ENCODE results near the gene SDK1.

SDK1 gene

DNA sequence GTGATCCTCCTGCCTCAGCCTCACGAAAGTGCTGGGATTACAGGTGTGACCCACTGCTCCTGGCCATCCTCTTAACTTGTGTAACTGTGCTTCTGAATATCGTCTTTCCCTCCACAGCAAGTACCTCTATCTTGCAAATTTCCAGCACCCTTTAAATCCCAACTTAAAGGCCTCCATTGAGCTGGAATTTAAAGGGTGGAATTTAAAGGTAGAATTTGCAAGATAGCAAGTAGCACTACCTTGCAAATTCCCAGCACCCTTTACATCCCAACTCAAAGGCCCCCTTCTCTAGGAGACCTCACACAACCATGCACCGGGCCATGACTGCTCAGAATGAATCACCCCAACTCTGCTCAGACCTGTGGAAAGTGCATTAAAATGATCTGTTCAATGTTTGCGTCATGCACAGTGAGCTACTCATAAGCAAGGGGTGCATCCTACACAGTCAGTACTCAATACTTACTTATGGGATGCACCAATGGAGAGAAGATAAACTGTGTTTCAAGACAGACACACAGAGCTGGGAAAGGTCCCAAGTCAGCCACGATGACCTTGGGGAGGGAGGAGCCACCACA is 17.8 kb upstream of the SDK1 start:
- no peak for DNase-seq (ENCODE audit: low read depth in 2 of 2)

DNA sequence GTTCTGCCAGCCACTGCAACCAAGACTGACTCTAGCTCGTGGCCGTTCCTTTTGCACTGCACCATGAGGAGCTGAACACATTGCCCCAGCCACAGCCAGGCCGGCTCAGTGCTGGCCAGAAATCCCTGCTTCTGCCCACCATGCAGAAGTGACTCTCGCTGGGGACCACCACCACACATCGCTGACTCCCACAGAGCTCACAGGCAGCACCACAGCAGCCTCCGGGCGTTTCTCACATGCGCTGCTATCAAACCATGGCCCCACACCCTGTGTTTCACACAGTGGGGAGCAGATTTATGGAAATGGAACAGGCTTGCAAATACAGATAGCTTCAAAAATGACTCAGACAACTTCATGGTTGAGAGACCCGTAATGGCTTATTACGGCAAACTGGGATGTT is 15.4 kb upstream of the SDK1 start:
- no peak for DNase-seq (ENCODE audit: low read depth in 2 of 2)

DNA sequence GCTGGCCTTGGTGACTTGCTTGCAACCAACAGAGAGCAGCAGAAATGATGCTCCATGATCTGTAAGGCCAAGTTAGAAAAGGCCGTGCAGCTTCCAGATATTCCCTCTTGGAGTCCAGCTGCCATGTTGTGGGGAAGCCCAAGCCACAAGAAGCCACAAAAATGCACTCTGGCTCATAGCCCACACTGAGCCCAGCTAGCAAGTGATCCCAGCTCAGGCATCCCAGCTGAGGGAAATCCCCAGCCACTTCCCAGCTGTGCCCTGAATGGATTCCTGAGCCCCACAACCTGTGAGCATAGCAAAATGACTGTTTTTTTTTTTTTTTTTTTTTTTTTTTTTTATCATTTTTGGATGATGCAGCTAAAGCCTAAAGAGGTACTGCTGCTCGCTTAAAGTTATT is 11.1 kb upstream of the SDK1 start:
- DNase-seq (ENCODE audit: low read depth in 2 of 2) = no peak

DNA sequence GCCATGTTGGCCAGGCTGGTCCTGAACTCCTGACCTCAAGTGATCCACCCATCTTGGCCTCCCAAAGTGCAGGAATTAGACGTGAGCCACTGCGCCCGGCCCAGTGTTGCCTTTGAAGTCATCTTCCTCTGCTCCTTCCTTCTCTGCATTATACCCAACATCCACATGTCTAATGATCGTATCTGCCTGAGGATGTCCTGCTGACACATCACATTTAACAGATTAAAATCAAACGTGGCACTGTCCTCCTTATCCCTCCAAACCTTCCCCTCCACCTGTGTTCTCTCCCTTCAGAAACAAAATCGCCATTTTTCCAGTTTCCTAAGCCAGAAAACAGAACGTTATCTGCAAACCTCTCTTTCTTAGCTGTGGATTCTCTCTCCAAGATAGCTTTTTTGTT is 8.4 kb upstream of the SDK1 start:
- DNase-seq (ENCODE audit: low read depth in 2 of 2) = no peak

DNA sequence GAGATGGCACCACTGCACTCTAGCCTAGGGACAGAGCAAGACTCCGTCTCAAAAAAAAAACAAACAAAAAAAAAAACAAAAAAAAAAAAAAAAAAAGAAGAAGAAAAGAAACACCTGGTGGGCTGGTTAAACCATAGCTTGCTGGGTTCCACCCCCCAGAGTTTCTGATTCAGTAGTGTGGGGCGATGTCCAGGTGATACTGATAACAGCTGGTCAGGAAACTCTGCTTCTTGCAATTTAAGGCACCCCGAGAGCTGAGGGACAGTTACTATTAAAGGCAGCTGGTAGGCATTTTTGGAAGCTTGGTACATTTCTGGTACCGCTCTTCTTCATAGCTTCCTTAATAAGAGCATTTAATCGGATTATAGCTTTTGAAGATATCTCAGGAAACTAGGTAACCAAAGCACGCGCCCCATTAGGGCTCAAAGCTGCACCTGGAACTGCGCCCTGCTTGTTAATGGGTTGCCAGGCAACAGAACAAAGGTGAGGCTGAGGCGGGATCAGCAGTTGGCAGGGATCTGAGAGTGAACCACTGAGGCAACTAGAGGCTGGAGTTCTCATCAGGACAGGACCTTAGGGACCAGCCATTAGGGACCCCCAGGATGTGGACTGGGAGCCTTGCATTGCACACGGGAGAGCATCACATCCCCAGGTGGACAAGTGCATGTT is 6.5 kb upstream of the SDK1 start:
- no peak for DNase-seq (ENCODE audit: low read depth in 2 of 2)

DNA sequence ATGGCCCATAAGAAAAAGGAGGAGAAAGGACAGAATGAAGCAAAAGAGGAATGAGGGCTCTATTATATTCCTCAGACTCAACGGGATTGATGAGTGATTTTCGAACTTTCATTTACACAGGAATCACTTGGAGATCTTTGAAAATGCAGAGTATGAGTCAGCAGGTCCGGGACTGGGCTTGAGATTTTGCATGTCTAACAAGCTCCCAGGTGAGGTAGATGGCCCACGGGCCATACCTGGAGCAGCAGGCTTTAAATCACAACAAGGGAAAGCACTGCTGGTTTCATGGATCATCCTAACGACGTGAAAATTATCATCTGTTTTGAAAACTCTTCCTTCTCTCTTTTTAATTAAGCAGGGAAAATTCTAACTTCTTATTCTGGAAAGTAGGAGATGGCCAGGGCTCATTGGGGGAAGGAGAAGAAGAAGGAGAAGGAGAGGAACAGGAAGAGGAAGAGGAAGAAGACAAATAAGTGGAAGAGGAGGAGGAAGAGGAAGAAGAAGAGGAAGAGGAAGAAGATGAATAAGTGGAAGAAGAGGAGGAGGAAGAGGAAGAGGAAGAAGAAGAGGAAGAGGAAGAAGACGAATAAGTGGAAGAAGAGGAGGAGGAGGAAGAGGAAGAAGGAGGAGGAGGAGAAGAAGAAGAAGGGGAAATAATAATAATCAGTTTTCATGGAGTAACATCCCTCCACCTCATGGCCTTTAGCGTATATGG is 3.8 kb upstream of the SDK1 start:
- DNase-seq (ENCODE audit: low read depth in 2 of 2) = no peak

DNA sequence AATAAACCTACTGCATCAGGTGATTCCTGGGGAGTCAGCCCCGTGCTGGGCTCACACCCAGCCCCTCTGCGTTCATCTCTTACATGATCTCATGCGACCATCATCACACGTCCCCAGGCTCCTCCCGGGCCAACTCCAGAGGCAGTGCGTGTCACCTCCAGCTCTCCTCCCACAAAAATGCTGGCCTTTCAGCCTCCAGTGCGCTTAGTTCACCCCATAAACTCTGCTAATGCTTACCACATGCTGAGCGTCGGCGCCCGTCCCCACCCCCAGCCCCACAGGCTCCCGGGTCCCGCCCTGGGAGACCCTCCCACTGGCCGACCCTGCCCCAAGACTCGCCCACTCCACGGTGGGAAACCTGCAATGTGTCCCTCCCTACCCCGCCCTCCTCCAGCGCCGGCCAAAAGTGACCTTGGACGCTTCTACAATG is 816 bp upstream of the SDK1 start:
- DNase-seq (ENCODE audit: low read depth in 2 of 2) = no peak

DNA sequence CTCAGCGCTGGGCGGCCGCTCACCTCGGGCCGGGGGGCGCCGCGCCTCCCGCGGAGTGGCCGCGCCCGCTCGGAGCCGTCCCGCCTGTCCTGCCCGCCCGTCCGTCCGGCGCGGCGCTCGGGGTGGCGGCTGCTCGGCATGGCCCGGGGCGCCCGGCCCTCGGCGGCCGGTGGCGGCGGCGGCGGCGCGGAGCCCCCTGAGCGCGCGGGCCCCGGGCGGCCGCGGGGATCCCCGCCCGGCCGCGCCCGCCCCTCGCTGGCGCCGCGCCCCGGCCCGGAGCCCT is 338 bp downstream of the SDK1 start:
- DNase-seq (ENCODE audit: low read depth in 2 of 2) = no peak

DNA sequence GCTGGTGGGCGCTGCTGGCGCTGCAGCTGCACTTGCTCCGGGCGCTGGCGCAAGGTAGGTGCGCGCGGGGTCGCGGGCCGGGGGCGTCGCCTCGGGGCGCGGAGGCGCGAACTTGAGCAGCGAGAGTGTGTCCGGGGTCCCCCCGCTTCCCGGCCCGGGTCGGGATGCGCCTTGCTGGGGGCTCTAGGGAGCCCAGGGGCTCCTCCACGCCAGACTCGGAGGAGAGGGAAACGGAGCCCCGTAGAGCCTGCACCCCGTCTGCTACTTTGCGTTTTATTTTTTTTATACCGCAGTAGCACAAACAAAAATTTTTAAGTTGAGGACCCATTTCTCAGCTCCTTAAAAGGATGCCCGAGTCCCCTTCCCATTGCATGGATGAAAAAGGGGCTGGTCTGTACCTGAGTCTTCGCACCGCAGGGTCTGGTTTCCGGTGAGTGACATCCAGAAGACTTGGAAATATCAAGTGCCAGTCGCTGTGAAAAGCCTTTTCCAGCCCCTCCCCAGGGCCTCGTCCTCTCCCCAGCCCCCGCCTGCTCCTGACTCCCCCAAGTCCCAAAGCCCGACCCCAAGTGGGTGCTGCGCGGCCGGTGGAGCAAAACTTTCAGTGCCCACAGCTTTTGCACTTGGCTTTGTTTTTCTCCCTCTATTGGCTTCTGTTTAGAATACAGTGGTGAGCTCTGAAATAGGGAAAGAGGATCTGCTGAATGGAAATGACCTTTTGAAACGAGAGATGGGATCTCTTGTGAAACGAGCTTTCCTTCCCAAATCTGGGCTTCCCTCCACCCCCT is 973 bp downstream of the SDK1 start:
- DNase-seq (ENCODE audit: low read depth in 2 of 2) = no peak

DNA sequence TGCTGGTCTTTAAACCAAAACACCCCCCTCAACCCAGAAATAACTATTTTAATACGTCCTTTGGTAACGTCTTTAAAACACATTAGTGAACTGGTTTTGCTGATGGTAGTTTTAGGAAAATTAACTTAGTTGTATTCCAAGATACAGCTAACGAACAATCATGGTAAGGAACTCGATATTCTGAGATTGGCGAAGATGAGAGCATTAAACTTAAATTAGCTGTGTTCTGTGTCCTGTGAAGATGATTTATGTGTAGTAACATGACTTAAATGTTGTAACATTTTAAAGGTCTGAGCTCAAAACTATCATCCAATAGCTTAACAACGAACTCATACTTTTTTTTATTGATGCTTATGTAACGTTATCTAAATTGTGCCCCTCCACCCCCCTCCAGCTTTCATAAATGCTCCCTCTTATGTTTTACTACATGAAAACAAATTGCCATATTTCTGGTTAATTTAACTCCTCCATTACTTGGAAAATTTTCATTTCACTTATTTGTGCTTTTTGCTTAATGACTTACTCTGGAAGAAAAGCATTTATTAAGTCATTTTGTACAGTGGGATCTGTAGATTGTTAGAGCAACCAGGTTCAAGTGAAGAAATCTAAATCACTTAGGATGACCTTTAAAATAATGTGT is 1.7 kb downstream of the SDK1 start:
- no peak for DNase-seq (ENCODE audit: low read depth in 2 of 2)

DNA sequence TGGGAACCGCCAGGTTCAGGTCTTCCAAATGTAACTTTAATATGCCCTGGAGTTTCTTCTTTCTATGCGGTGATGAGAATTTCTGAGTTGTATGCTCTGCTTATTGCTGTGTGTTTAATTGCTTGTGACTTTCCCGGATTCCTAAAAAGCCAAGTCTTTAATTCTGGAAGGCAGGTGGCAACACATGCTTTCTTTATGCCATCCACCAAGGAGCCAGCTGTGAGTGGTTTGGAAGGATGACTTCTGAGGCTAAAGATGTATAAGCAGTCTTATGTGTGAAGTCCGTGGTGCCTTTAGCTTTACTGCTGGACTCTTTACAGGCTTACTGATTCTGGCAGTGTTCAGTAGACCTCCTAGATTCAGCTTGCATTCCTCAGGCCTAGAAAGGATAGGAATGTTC is 3.1 kb downstream of the SDK1 start:
- no peak for DNase-seq (ENCODE audit: low read depth in 2 of 2)

DNA sequence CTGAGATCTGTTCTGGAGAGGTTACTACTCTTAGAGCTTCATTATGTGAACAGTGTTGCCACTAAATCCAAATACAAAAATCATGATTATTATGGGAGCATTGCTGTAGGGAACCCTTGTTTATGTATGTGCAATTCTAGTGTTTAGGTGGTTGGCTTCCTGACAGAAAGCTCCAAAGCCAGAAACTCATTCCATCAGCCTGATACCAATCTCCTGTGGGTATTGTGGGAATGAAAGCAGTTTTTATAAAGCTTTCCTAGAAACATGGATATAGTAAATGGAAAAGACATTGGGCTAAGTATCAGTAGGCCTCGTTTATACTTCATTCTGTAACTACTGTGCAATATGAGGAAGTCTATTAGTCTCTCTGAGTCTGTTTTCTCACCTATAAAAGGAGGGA is 6.4 kb downstream of the SDK1 start:
- DNase-seq (ENCODE audit: low read depth in 2 of 2) = no peak

DNA sequence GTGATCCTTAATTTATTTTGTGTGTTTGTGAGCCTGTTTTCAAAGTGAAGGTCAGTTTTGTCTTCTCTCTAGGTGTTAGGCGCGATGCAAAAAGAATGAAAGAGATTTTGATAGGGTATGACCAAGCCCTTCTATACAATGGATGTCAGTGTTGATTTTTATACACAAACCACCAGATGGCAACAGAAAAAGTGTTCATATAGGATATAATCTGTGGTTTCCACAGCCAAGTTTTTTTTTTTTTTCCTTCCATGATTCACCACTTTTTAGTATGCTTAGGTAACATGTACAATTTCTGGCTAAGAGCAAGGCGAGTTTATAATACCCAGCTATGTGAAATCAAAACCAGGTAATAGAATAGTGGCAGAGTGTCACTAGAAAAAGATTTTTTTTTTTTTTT is 8.1 kb downstream of the SDK1 start:
- DNase-seq (ENCODE audit: low read depth in 2 of 2) = no peak

DNA sequence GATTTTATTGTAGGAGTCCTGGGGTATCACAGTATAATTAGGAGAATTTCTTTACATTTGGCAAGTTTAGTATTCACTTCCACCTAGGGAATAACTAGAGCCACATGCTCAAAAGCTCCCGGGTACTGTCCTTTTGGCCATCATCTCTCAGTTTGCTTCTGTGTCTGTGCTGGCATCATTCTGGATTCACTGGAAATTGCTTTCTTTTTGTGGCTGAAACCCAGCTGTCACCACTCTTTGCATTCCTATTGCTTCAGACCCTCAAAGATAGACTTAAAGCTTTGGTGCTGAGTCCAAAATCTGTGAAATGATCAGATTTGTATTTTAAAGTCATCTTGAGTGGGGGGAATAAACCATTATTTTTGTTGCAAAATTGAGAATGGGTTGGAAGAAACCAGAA is 8.9 kb downstream of the SDK1 start:
- DNase-seq (ENCODE audit: low read depth in 2 of 2) = no peak

DNA sequence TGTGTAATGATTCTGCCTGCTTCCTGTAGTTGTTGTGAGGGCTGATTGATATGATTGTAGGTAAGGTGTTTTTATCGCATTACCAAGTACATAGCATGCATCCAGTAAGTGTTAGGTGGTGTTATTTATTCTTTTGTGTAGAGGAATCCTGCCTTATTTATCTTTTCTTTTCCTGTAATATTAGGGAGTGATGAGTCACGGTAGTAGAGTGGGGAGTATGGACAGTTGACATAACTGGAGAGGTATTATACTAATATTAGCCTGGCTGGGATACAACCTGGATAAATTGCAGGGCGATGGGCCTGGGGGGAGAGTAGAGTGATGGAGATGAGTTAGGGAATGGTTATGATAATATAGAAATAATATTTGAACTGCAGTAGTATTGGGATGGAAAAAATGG is 9.8 kb downstream of the SDK1 start:
- DNase-seq (ENCODE audit: low read depth in 2 of 2) = no peak

DNA sequence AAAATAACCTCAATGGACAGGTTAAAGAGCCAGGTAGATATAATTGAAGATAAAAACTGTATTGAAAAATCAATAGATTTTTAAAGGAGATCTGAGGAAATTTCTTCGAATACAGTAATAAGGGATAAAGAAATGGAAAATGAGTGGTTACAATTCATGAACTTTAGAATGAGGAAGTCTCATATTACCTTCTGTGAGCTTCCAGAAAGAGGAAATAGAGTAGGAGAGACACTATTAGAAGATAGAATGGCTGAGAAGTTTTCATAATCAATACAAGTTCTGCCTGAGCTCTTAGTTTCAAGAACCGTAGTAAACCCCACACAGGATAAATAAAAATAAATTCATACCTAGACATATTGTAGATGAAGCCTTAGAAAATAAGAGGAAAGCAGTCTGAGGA is 11.5 kb downstream of the SDK1 start:
- no peak for DNase-seq (ENCODE audit: low read depth in 2 of 2)

DNA sequence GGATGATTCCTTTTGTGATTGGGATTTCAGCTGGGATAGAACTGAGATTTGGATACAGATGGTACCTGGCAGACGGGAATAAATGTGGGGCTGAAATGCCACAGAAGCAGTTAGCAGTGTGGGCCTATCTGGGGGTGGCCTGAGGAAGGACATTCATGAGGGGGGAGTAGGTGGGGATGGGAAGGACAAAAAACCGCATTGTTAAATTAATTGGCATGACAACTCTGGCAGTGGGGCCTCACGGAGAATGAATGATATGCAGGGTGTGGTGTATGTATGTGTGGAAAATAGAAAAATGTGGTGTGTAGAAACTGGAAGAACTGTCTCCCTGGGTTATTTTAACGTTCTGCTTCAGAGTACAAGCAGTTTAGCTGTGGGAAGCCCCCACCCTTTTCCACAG is 17.8 kb downstream of the SDK1 start:
- DNase-seq (ENCODE audit: low read depth in 2 of 2) = no peak

DNA sequence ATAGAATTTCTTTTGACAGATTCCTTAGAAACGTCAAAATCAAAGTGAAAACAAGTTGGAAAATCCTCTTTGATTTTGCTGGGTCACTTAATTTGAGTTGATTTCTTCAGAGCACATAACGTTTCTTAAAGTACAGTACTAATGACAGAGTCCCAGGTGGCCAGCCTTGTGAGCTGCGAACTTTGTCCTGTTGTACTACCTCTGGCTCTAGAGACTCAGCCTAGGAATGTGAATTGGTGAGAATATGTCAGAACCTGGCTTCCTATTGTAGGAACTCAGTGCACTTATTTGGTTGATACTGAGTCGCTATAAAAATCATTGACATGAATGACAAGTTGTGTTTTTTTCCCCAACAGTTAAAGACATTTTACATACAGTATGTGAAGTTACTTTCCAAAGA is 20.2 kb downstream of the SDK1 start:
- no peak for DNase-seq (ENCODE audit: low read depth in 2 of 2)

DNA sequence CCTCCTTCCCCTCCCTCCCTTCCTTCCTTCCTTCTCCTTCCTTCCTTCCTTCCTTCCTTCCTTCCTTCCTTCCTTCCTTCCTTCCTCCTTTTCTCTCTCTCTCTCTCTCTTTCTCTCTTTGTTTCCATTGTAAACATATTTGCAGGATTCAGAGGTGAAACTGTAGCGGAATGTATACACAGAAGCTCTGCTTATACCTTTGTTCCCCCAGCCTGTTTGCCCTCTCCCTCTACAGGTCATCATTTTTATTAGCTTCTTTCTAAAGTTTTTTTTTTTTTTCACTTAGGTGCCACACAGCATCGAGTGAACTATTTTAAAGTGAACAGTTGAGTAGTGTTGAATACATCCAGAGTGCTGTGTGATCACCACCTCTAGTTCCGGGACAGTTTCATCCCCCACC is 20.7 kb downstream of the SDK1 start:
- no peak for DNase-seq (ENCODE audit: low read depth in 2 of 2)

DNA sequence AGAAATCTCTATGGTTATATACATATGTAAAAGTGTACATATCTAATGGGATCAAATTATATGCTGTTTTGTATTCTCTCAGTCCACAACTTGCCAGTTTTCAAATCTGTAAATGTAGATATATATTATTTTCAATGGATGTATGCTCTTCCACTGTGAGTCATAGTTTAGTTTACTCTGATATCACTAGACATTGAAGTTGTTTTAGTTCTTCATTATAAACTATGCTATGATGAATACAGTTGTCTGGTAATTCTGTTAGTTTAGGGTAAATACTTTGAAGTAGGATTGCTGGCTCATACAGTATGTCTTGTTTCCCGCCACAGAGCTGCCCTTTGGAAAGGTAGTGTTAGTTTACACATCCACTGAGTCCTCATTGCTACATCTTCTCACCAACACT is 25.2 kb downstream of the SDK1 start:
- DNase-seq (ENCODE audit: low read depth in 2 of 2) = no peak

DNA sequence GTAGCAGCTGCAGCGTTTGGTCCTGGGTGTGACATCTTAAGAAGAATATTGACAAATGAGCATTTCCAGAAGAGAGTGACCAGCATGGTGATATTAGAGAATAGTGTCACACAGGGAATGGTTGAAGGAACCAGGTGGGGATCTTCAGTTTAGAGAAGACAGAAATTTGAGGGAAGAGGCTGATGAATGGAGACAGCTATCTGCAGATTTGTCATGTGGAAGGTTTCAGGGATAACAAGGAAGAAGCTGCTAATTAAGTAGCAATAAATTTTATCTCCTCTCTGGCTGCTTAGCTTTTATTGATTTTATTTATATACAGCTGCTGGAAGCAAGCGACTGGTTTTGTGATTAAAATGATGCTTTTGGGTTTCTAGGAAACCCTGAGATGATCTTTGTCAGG is 26.0 kb downstream of the SDK1 start:
- no peak for DNase-seq (ENCODE audit: low read depth in 2 of 2)

DNA sequence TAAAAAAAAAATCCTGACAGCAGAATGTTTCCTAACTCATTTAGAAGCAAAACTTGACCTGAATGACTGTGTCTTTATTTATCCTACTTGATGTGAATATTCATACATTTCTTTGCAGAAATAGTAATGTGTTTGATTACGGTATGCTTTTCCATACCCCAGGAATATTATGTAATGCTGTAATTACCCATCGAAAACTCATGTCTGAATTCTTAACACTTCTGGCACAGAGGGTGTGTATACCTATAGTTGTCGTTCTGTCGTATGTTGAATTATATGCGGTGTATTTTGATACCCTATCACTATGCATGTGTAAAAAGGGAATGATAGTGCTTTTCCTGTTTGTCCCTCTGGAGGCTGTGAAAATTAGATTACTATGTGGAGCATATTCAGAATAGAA is 26.6 kb downstream of the SDK1 start:
- no peak for DNase-seq (ENCODE audit: low read depth in 2 of 2)

DNA sequence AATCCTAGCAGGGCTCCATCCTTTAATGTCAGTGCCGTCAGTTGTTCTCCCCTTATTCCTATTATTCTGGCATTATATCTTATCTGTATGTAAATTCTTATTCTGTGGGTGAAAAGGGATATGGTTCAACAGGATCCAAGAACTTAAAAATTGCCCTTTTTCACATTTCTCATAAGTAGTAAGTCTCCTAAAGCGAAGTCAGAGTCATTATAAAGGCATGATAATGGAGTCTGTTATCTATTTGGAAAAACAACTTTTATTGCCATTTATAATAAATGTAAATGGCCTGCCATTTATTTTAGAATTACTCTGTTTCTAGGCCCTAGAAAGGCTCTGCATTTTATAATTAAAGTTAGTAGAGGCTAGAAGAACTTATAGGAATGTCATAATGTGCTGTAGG is 31.3 kb downstream of the SDK1 start:
- no peak for DNase-seq (ENCODE audit: low read depth in 2 of 2)
